Activated effector memory CD4-positive, alpha-beta T cell treated with Interleukin-2 at 50 U/mL for 16 hours (primary cell): Measurements from ENCODE around the gene C14orf39.
"Not testable (repeated sequence)": the region's sequence is repeated elsewhere in the genome, so short reads cannot be mapped to it uniquely, and the experiment has no call there.

Experiments used
- DNase-seq: peaks from one replicate; pipeline ENCODE4 v3.0.0-alpha.2; 2020

The C14orf39 gene

DNA sequence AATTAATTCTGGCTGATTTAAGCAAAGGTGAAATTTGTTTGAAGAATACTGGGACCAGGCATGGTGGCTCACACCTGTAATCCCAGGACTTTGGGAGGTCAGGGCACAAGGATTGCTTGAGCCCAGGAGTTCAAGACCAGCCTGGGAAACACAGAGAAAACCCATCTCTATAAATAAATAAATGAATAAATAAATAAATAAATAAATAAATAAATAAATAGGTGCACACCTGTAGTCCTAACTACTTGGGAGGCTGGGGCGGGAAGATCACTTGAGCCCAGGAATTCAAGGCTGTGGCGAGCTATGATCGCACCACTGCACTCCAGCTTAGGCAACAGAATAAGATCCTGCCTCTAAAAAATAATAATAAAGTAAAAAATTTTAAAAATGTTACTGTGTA lies 4.4 kb upstream of the C14orf39 start:
- DNase-seq = no peak

DNA sequence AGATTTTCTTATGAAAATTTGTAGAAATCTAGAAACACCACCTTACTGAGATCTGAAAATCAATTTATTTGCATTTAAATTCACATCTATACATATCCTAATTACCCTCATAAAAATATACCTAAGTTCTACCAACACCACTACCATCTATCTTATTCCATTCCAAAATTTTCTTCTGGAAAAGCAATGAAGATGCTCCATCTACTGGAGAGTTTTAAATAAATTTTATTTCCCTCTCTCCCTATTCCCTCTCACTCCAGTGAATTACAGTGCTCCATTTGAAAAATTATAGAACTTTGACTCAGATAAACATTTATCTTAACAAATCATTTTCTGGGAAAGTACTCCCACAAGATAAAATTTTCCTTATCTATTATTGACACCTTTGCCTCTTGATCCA lies 2.3 kb upstream of the C14orf39 start:
- no peak for DNase-seq

DNA sequence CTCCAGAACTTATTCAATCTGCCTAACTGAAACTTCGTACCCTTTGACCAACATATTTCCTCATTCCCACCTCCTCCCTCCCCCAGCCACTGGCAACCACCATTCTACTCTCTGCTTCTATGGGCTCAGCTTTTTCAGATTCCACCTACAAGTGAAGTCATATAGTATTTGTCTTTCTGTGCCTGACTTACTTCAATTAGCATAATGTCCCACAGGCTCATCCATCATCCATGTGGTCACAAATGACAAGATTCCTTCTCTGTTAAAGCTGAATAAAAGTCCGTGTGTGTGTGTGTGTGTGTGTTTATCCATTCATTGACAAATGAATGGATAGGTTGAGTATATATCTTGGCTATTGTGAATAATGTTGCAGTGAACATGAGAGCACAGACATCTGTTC lies 1.3 kb upstream of the C14orf39 start:
- DNase-seq = no peak

DNA sequence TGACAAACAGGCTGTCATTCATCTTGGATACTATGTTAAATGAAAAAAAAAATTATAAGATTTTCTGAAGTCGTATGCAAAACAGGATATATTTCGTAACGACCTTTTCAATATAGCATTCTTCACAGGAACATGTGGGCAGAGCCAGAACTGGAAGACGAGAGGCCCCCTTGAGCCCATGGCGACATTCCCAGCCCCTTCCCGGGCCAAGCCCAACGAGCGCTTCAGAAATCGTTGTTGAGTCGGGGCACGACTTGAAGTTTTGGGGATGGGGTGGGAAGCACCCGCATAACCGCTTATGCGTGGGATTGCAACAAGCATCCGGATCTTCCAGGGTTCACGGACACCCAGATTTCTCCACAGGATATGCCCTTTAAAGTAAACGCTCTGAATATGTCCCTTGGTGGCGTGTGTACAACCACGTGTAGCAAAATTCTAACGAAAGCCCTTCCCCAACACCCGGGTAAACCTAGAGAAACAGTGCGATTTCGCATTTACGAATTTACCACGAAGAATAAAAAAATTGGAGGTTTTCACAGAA lies 736 bp downstream of the C14orf39 start:
- no peak for DNase-seq

- no peak for DNase-seq
Measured at GRCh38 chr14:60482743-60483142, 3.1 kb downstream of the C14orf39 start.

DNA sequence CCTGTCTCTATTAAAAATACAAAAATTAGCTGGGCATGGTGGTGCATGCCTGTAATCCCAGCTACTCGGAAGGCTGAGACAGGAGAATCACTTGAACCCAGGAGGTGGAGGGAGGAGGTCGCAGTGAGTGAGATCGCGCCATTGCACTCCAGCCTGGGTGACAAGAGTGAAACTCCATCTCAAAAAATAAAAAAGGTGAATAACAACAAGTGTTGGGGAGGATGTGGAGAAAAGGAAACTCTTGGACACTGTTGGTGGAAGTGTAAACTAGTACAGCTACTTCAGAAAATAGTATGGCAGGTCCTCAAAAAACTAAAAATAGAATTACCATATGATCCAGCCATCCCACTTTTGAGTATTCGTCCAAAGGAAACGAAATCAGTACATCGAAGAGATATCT lies 5.6 kb downstream of the C14orf39 start:
- not testable (repeated sequence) for DNase-seq

DNA sequence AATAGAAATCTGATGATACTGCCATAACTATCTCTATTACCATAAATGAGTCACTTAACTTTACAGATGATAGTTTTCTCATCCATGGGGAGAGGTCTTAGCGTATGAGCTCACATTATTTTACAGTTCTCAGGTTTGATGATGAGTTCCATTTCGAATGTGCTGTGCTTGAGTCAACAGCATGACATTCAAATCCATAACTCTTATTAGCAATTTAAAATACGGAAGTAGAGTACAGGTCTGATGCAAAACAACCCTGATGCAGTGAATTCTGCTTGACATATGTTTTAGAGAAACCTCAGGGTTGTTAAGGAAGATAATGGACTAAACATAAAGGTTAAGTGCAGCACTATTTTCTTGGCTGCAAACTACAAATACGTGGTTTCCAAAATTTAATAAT lies 30.0 kb downstream of the C14orf39 start:
- no peak for DNase-seq

- no peak for DNase-seq
Measured at GRCh38 chr14:60430276-60430675, 55.6 kb downstream of the C14orf39 start.

- no peak for DNase-seq
Measured at GRCh38 chr14:60420050-60420449, 65.8 kb downstream of the C14orf39 start.

DNA sequence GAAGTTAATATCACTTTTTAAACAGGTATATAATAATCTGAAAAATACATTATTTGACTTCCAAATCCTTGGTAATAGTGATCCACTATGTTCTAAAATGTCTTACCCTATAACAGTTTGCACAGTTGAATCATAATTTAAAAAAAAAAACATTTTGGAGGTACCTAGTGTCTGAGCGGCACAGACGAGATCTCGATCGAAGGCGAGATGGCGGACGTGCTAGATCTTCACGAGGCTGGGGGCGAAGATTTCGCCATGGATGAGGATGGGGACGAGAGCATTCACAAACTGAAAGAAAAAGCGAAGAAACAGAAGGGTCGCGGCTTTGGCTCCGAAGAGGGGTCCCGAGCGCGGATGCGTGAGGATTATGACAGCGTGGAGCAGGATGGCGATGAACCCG lies 88.3 kb downstream of the C14orf39 start:
- DNase-seq = not testable (repeated sequence)

DNA sequence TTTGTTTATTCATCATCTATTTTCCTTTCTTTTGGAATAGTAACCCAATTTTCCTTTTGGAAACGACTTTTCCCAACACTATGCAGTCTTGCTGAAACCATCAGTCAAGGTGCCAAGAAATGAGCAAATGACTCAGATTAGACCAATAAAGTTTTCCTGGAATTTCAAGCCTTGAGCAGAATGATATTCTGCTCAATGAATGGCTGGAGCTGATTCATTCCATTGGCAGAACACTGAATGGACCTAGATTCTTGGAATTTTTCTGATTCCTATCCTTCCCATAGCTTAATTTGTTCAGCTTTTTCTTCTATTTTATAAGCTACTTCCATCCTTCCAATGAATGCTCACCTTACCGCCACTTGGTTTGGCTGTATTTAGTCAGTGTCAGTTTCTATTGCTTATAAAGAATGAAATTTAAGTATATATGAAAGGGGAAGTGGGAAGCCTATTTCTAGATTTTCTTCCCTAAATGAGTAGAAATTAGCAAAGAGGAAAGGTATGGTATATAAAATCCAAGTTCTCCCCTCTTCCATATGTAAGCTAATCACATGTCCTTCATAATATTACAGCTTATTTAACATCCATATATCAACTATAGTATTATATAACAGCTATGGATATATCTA lies 89.0 kb downstream of the C14orf39 start:
- DNase-seq = no peak
